ENCODE results near the gene EME2.
A peak's percentile ranks its signal among the peaks of the same experiment; 100 is the strongest.

The EME2 gene

GRCh38 chr16:1767116-1767994 lies 5.3 kb upstream of the EME2 start:
- DNase-seq = no peak

GRCh38 chr16:1768061-1768766 lies 4.4 kb upstream of the EME2 start:
- no peak for DNase-seq

GRCh38 chr16:1768767-1769401 lies 3.7 kb upstream of the EME2 start:
- no peak for DNase-seq

GRCh38 chr16:1769402-1770300 lies 3.0 kb upstream of the EME2 start:
- DNase-seq = no peak

- peak; percentile 41 for DNase-seq
These were observed 2.1 kb upstream of the EME2 start for GRCh38 chr16:1770328-1771187.

- DNase-seq = peak; percentile 59
These were observed 1.3 kb upstream of the EME2 start, which contains the start of gene NME3 for GRCh38 chr16:1771188-1771863. NME3 (minus strand) TSS chr16:1771543; CDS start chr16:1771534, 9 bp downstream.

- peak; percentile 23 for DNase-seq
These were observed 697 bp upstream of the EME2 start for GRCh38 chr16:1771864-1772361.

GRCh38 chr16:1772908-1773702 lies 495 bp downstream of the EME2 start, which contains the start of gene MRPS34:
MRPS34 (minus strand) TSS chr16:1773134; CDS start chr16:1773119, 15 bp downstream.
- peak; percentile 80 for DNase-seq

GRCh38 chr16:1773703-1774447 lies 1.3 kb downstream of the EME2 start:
- no peak for DNase-seq

- DNase-seq = no peak
These were observed 1.8 kb downstream of the EME2 start for GRCh38 chr16:1774448-1774780.

GRCh38 chr16:1775006-1775845 lies 2.6 kb downstream of the EME2 start:
- no peak for DNase-seq

- no peak for DNase-seq
These were observed 3.4 kb downstream of the EME2 start for GRCh38 chr16:1775846-1776671.

- DNase-seq = no peak
These were observed 4.0 kb downstream of the EME2 start for GRCh38 chr16:1776672-1776955.

GRCh38 chr16:1776991-1777374 lies 4.4 kb downstream of the EME2 start:
- DNase-seq = no peak

- DNase-seq = no peak
These were observed 5.0 kb downstream of the EME2 start for GRCh38 chr16:1777375-1778199.

Data from fibroblast of skin of abdomen (primary cell).